Stimulated activated memory B cell treated with anti-CD40 and anti-IgM and Interleukin-4, amounts not matched to agents 10 μg/mL and 1 μg/mL and 100 μg/mL, for 72 hours (primary cell): ENCODE data around the gene KIF21A.

ENCODE experiments used
- ATAC-seq: fragments of 150-1000 bp; cut with Tn5 transposase; 2 replicates; pipeline ENCODE4 v1.10.0; 2021
- H3K27ac Mint-ChIP-seq: one replicate; pipeline ENCODE4 v1.8.0; 2022; ENCODE audit warnings: mild to moderate bottlenecking, mixed read lengths
- H3K27me3 Mint-ChIP-seq: one replicate; pipeline ENCODE4 v1.8.0; 2022; ENCODE audit warnings: mixed read lengths
- H3K36me3 Mint-ChIP-seq: one replicate; pipeline ENCODE4 v1.8.0; 2022; ENCODE audit warnings: mixed read lengths
- H3K4me1 Mint-ChIP-seq: one replicate; pipeline ENCODE4 v1.8.0; 2022; ENCODE audit warnings: mixed read lengths
- H3K4me3 Mint-ChIP-seq: one replicate; pipeline ENCODE4 v1.8.0; 2022; ENCODE audit warnings: mild to moderate bottlenecking, moderate library complexity, mixed read lengths
- H3K9me3 Mint-ChIP-seq: one replicate; pipeline ENCODE4 v1.8.0; 2022; ENCODE audit warnings: mixed read lengths

The KIF21A gene

GRCh38 chr12:39441963-39442830 lies 723 bp downstream of the KIF21A start:
- Mint-ChIP-seq H3K9me3 (no peaks in the 10 kb centered on the region), H3K4me3 (peak overlapping the region; percentile 89), H3K36me3 (no peaks in the 10 kb centered on the region), H3K27ac (peak overlapping the region; percentile 78), H3K4me1 (peaks cover 13% of the 10 kb centered on the region), H3K27me3 (peaks cover 19% of the 10 kb centered on the region)
- peak; percentile 55 for ATAC-seq

GRCh38 chr12:39441189-39441962 lies 1.5 kb downstream of the KIF21A start:
- Mint-ChIP-seq H3K27ac (peak overlapping the region; percentile 78), H3K4me3 (peak overlapping the region; percentile 89), H3K9me3 (no peaks in the 10 kb centered on the region)

GRCh38 chr12:39440781-39441180 lies 2.1 kb downstream of the KIF21A start:
- no peak for ATAC-seq
- Mint-ChIP-seq H3K27ac (no peak overlapping the region), H3K27me3 (peaks cover 28% of the 10 kb centered on the region), H3K4me1 (peaks cover 13% of the 10 kb centered on the region), H3K4me3 (no peak overlapping the region), H3K36me3 (no peaks in the 10 kb centered on the region), H3K9me3 (no peaks in the 10 kb centered on the region)

More at GRCh38 chr12:39441189-39441962, 1.5 kb downstream of the KIF21A start:
- ATAC-seq, result no peak
- Mint-ChIP-seq H3K4me1 (peaks cover 13% of the 10 kb centered on the region), H3K36me3 (no peaks in the 10 kb centered on the region), H3K27me3 (peaks cover 28% of the 10 kb centered on the region)

- no peak overlapping the region for H3K4me3 Mint-ChIP-seq
- H3K4me1 Mint-ChIP-seq, result peaks cover 13% of the 10 kb centered on the region
- H3K27me3 Mint-ChIP-seq, result peaks cover 28% of the 10 kb centered on the region
- no peaks in the 10 kb centered on the region for H3K36me3 Mint-ChIP-seq
- ATAC-seq, result no peak
- no peaks in the 10 kb centered on the region for H3K9me3 Mint-ChIP-seq
- no peak overlapping the region for H3K27ac Mint-ChIP-seq
Measured at GRCh38 chr12:39440101-39440500, 2.8 kb downstream of the KIF21A start.

DNA sequence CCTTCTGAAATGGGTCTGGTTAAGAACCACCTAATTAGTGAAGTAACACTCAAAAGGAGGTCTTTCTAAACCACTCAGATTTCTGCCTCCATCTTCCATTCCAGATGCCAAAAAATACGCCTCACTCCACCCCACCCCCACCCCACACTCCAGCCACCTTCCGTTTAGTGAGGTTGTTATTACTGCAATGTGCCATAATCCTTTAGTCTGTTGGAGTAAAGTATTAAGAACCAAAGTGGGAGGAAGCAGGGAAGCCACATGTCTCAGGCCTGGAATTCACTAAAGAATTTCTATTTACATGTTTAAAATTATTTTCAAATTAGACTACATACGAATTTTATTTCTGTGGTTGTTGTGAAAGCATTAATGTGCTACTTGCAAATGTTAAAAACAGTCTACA lies 7.4 kb downstream of the KIF21A start:
- H3K4me3 Mint-ChIP-seq, result no peak overlapping the region

DNA sequence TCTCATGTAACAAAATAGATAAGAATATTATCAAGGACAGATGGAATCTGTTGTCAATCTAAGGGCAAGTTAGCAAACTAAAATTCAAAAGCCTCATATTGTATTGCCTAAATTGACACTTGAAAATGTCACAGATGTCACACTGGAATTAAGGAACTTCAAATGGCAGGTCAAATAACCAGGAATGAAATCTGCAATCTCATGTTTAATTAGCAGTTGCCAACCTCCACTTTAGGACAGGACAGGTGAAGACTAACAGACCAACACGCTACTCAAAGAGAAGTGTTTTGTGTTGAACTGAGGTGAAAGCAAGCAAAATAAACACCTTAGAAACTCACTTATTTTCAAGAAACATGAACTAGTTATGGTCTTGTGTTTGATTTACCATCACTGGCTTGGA lies 11.1 kb downstream of the KIF21A start:
- H3K4me3 Mint-ChIP-seq, result no peak overlapping the region
- no peaks in the 10 kb centered on the region for H3K9me3 Mint-ChIP-seq
- no peak overlapping the region for H3K27ac Mint-ChIP-seq
- H3K36me3 Mint-ChIP-seq, result no peaks in the 10 kb centered on the region
- no peaks in the 10 kb centered on the region for H3K4me1 Mint-ChIP-seq
- ATAC-seq, result no peak
- peaks cover 12% of the 10 kb centered on the region for H3K27me3 Mint-ChIP-seq

More for the DNA sequence above, 7.4 kb downstream of the KIF21A start:
- Mint-ChIP-seq H3K36me3 (no peaks in the 10 kb centered on the region), H3K27me3 (peaks cover 20% of the 10 kb centered on the region), H3K9me3 (no peaks in the 10 kb centered on the region), H3K27ac (no peak overlapping the region), H3K4me1 (no peaks in the 10 kb centered on the region)
- ATAC-seq, result no peak

GRCh38 chr12:39431002-39431796 lies 11.7 kb downstream of the KIF21A start:
- Mint-ChIP-seq H3K4me3 (no peak overlapping the region), H3K9me3 (no peaks in the 10 kb centered on the region), H3K36me3 (no peaks in the 10 kb centered on the region), H3K27me3 (peaks cover 8% of the 10 kb centered on the region), H3K4me1 (no peaks in the 10 kb centered on the region), H3K27ac (no peak overlapping the region)
- no peak for ATAC-seq

GRCh38 chr12:39429809-39430208 lies 13.1 kb downstream of the KIF21A start:
- peaks cover 8% of the 10 kb centered on the region for H3K27me3 Mint-ChIP-seq
- no peaks in the 10 kb centered on the region for H3K4me1 Mint-ChIP-seq
- no peak overlapping the region for H3K27ac Mint-ChIP-seq
- no peaks in the 10 kb centered on the region for H3K36me3 Mint-ChIP-seq
- no peak overlapping the region for H3K4me3 Mint-ChIP-seq
- no peak for ATAC-seq
- no peaks in the 10 kb centered on the region for H3K9me3 Mint-ChIP-seq

GRCh38 chr12:39427360-39427808 lies 15.5 kb downstream of the KIF21A start:
- Mint-ChIP-seq H3K4me1 (no peaks in the 10 kb centered on the region), H3K4me3 (no peak overlapping the region), H3K27me3 (peaks cover 8% of the 10 kb centered on the region), H3K9me3 (no peaks in the 10 kb centered on the region), H3K36me3 (no peaks in the 10 kb centered on the region), H3K27ac (no peak overlapping the region)
- ATAC-seq, result no peak

DNA sequence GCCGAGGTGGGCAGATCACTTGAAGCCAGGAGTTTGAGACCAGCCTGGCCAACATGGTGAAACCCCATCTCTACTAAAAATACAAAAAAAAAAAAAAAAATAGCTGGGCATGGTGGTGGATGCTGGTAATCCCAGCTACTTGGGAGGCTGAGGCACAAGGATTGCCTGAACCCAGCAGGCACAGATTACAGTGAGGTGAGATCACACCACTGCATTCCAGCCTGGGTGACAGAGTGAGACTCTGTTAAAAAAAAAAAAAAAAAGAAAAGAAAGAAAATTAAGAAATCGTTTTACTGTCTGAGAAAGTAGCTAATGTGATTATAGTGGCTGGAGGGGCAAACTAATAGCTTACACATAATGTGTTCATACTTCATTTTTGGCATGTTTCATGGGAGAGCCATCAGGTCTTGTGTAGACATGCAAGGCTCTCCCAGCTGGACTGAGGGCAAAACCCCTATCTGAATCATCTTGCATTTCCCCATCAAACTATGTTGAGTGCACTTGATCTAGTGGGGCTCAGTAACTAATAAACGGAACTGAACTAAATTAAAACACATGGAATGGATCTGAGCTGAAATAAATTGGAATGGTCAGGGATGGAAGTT lies 16.2 kb downstream of the KIF21A start:
- Mint-ChIP-seq H3K27ac (no peak overlapping the region), H3K36me3 (no peaks in the 10 kb centered on the region), H3K4me3 (no peak overlapping the region), H3K27me3 (peaks cover 8% of the 10 kb centered on the region), H3K9me3 (no peaks in the 10 kb centered on the region), H3K4me1 (no peaks in the 10 kb centered on the region)
- ATAC-seq, result no peak

- no peaks in the 10 kb centered on the region for H3K4me1 Mint-ChIP-seq
- H3K27ac Mint-ChIP-seq, result no peak overlapping the region
- H3K9me3 Mint-ChIP-seq, result peaks cover 4% of the 10 kb centered on the region
- H3K27me3 Mint-ChIP-seq, result peaks cover 9% of the 10 kb centered on the region
- no peak for ATAC-seq
- no peak overlapping the region for H3K4me3 Mint-ChIP-seq
- peaks cover 7% of the 10 kb centered on the region for H3K36me3 Mint-ChIP-seq
Measured at GRCh38 chr12:39420043-39420442, 22.9 kb downstream of the KIF21A start.

GRCh38 chr12:39419471-39419870 lies 23.4 kb downstream of the KIF21A start:
- Mint-ChIP-seq H3K9me3 (peaks cover 4% of the 10 kb centered on the region), H3K27ac (no peak overlapping the region), H3K4me1 (no peaks in the 10 kb centered on the region), H3K27me3 (peaks cover 9% of the 10 kb centered on the region), H3K36me3 (peaks cover 7% of the 10 kb centered on the region), H3K4me3 (no peak overlapping the region)
- no peak for ATAC-seq

DNA sequence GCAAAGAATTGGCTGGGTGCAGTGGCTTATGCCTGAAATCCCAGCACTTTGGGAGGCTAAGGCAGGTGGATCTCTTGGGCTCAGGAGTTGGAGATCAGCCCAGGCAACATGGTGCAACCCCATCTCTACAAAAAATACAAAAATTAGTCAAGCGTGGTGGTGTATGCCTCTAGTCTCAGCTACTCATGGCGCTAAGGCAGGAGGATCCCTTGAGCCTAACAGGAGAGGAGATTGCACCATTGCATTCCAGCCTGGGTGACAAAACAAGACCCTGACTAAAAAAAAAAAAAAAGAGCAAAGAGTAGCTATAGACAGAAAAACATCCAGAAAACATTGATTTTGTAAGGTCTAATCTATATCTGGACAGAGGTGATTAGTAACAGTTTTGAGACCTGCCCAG lies 25.0 kb downstream of the KIF21A start:
- Mint-ChIP-seq H3K27ac (no peak overlapping the region), H3K9me3 (peaks cover 4% of the 10 kb centered on the region), H3K4me3 (no peak overlapping the region), H3K27me3 (peaks cover 9% of the 10 kb centered on the region), H3K36me3 (peaks cover 7% of the 10 kb centered on the region), H3K4me1 (peaks cover 6% of the 10 kb centered on the region)
- ATAC-seq, result no peak

- Mint-ChIP-seq H3K36me3 (no peaks in the 10 kb centered on the region), H3K9me3 (no peaks in the 10 kb centered on the region), H3K4me3 (no peak overlapping the region), H3K27ac (no peak overlapping the region), H3K27me3 (peaks cover 9% of the 10 kb centered on the region), H3K4me1 (peaks cover 6% of the 10 kb centered on the region)
- no peak for ATAC-seq
Measured at GRCh38 chr12:39413836-39414771, 28.8 kb downstream of the KIF21A start.
